Activated CD4-positive, alpha-beta T cell treated with anti-CD3 and anti-CD28 coated beads, Interleukin-2, amount 50 U/mL, for 48 hours (primary cell): ENCODE measurements around the gene TST.
A peak's percentile ranks its signal among the peaks of the same experiment; 100 is the strongest.

ENCODE experiments used
- DNase-seq, 2 experiments: peaks; one replicate each; pipeline ENCODE4 v3.0.0-alpha.2; 2020

The TST gene

DNA sequence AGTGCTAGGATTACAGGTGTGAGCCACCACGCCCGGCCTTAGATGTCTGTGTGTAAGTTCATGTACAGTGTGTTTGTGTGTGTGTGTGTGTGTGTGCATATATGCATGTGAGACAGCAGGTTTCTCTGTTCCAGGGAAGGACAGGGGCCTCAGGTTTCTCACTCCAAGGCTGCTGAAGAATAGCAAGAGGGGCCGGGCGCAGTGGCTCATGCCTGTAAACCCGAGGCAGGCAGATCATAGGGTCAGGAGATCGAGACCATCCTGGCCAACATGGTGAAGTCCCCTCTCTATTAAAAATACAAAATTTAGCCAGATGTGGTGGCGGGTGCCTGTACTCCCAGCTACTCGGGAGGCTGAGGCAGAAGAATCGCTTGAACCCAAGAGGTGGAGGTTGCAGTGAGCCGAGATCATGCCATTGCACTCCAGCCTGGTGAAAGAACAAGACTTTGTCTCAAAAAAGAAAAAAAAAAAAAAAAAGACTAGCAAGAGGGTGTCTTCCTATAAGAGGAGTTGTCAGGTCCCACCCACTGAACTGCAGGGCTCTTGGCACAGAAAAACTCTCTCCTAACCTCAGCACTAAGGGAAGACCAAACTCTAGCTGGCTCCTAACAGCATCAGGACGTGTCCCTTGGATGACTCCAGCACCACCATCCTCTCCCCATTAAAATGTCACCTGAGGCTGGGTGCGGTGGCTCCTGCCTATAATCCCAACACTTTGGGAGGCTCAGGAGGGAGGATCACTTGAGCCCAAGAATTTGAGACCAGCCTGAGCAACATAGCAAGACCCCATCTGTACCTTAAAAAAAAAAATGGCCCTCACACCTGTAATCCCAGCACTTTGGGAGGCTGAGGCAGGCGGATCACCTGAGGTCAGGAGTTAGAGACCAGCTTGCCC, 40.0 kb downstream of the TST start:
- no peak for DNase-seq

DNA sequence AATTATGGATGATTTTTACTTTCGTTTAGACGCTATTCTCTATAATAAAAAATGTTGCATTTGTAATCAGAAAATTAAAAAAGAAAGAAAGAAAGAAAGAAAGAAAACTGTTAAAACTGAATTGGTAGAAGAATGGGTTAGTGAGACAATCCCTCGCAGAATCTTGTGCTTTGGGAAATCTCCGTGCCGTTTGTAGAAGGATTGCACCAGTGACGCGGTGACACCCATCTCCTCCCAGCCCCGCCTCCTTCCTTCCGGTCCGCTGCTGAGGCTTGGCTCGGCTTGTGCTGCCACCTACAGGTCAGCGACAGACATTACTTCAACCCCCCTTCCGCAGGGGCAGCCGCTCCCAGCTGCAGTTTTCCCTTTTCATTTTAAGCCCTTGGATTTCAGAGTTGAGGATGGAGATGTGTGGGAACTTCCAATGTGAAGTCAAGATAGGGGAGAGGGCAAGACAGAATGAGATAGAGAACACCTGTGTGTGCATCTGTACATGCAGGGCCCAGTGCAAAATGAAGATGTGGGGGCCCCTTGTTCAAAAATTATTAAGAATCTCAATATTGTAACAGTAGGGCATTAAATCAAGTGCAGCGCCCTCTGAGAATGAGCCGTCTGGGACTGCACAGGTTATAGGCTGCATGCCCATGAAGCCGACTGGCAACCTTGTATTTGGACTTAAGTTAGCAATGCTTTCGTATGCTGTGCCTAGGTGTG, 41.1 kb downstream of the TST start:
- DNase-seq: peak; percentile 92

DNA sequence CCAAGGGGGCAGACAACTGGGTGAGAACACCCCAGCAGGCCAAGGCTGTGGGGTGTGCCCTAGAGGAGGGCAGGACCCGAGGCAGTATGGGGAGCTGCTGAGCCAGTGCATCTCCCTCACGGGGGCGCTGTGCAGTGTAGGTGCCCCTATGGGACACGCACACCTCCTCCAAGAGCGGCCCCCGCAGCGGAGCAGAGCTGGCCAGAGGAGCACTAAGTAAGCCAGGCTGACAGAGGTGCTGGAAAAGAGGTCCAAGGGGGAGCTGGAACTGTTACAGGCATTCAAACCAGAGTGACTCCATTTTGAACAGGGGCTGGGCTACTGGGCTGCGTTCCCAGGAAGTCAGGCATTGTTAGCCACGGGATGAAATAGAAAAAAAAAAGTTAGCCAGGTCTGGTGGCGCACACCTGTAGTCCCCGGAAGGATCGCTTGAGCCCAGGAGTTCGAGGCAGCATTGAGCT, 41.8 kb downstream of the TST start:
- DNase-seq: peak; percentile 84 to 87

DNA sequence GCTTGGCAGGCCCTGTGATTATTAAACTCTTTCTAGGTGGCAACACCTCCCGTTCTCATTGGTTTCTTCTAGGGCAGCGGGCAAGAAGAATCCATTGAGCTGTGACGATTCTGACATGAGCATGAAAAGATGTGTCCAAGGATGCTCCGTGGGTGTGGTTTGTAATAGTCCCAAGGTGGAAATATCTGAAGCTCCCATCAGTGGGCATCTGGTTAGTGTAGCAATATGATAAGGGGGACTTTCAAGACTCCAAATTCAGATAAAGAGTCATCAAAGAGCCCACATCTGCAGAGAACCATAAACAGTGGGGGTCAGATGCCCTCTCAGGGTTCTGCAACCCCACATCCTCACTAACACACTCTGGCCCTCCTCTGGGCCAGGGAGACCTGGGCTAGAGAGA, 42.6 kb downstream of the TST start:
- DNase-seq: no peak

DNA sequence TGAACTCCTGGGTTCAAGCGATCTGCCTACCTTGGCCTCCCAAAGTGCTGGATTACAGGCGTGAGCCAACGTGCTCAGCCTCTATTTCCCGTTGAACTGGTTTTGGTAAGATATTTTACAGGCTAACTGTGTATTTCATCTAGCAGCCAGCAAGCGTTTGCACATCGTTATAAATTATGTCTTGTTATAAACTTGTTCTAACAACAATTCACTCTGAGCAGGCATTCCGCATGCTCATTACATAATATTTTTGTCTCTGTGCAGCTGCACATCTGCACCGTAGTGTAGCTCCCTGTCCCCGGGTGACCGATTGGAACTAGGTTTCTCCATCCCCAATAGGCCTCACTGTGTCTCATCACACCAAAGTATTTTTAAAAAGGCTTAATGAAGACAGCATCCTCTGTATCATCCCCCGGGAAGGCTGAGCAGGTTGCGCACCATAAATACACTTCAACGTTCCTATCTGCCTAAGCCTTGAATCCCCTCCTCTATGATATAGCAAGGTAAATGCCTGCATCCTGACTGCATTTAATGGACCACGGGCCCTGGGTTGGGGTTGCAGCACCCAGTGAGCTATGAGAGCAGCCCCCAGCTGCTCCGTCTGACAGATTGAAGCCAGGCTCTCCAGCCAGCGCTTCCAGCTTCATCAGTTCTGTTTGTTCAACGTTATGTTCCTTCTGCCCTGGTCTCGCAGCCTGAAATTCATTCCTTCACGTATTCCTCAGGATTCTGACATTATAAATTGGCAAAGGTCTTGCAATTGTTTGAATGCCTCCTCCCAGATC, 47.7 kb downstream of the TST start:
- no peak for DNase-seq

DNA sequence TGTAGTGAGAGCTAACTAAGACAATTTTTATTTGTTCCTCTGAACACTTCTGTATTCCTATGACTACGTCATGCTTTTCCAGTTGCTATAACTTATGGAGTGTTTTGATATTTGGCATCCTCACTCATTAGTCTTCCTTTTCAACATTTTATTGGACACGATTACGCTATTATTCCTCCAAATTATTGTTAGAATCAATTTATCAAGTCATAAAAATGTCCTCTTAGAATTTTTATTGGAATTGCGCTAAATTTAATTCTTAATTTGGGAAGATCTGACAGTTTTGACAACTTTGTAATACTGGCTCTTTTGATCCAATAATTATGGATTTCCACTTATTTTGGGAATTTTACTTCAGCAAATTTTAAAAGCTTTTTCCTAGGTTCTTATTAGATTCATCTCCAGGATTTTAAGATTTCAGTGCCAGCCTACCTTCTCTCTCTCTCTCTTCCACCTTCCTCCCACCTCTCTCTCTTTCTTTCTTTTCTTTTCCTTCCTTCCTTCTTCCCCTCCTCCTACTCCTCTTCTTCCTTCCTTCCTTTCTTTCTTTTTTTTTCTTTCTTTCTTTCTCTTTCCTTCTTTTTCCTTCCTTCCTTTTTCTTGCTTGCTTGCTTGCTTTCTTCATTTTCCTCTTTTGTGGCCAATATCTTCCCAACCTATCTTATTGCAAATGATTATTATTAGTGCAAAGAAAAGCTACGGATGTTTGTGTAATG, 50.8 kb downstream of the TST start:
- no peak for DNase-seq

DNA sequence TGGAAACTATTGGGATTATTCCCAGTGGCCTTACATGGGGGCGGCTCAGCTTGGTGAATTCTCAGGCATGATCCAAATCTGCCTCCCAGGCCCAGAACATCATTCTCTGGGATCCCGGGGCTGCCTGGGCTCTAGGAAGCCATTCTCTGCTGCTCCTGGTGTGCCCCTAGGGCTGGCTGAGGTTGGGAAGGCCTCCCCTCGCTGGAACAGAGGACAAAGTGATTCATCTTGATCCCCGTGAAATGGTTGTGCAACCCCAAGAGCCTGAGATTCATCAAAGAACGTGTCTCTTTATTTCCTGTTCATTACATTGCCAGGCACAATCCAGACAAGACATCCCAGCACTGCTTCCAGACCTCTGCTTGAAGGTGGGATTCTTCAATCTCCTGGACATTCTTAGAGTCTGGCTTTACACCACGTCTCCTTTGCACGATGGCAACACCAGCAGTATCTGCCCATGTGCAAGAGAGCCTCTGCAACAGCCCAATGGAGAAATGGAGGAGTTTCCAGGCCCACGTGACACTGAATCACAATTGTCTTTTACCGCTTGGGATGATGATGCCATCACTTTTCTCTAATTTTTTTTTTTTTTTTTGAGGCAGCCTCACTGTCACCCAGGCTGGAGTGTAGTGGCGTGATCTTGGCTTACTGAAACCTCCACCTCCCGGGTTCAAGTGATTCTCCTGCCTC, 52.3 kb downstream of the TST start:
- DNase-seq: no peak

DNA sequence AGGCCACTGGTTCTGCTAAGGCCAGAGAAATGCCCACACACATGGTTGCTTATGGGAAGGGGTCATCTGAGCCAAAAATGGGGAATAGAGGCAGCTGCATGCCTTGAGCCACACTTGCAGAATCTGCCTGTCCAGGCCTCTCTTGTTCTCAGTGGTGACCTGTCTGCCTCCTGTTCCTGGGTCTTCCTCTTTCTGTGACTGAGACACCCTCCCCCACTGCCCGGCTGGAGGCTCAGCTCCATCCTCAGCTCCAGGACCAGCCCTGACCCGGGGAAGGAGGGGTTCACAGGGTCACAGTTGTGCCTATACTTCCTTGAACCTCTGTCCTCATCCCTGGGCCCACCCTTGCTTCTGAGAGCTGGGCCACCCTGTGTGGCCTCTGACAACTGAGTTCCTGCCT, 53.6 kb downstream of the TST start:
- DNase-seq: no peak

DNA sequence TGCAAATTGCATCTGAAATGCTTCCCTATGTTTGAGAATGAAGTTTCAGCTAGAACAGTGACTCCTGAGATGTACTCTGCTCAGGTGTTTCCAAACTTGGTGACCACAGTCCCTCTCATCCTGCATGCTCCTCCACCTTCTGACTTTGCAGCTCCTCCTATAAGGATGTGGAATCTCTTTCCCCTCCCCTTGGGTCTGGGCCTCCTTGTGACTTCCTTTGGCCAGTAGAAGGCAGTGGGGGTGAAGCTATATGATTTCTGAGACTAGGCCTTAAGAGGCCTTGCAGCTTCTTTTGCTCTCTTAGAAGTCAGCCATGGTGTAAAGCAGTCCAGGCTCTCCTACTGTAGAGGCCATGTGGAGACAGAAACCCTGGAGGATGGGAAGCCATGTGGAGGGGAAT, 55.1 kb downstream of the TST start:
- no peak for DNase-seq

DNA sequence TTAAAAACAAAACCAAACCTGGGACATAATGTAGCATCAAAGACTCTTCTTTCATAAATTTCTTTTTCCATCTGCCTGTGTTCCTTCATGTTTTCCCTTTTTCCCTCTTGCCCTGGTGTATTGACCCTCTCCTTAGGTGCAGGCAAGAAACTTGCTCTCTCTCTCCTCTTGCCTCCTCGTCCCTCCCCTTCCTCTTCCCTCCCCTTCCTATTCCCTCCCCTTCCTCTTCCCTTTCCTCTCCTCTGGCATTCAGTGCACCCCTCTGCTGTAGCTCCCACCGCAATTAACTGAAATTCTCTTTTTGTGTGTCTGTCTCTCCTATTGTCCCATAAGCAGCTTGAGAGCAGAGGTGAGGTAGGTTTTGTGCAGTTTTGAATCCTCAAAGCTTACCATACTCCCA, 55.9 kb downstream of the TST start:
- no peak for DNase-seq

DNA sequence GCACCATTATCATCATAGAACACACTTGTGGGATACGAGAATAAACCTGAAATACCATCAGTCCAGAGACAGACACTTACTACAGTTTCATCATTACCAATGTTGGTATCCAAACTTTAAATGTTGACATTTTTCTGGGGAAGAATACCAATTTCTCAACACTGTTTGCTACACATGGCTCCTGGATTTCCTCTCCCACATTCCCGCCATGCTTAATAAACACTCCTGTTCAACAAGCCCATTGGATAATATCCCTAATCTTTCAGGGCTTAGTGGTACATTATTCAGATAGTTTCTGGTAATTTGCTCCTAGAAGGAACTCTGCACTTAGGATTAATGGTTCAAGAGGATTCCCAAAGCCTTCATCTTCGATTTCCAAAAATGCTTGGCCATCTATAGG, 57.6 kb downstream of the TST start:
- no peak for DNase-seq
